ENCODE measurements around the gene SRMS. TPM values are rescaled to one million over a fixed set of nuclear protein-coding genes. Genes with fewer than 3 reads are reported as not detected.

SRMS gene
- total and polyA plus RNA-seq, 2 of the 13 experiments (the other 11 are each of a cell fraction or from before 2014, with no cell fraction given): not detected

DNA sequence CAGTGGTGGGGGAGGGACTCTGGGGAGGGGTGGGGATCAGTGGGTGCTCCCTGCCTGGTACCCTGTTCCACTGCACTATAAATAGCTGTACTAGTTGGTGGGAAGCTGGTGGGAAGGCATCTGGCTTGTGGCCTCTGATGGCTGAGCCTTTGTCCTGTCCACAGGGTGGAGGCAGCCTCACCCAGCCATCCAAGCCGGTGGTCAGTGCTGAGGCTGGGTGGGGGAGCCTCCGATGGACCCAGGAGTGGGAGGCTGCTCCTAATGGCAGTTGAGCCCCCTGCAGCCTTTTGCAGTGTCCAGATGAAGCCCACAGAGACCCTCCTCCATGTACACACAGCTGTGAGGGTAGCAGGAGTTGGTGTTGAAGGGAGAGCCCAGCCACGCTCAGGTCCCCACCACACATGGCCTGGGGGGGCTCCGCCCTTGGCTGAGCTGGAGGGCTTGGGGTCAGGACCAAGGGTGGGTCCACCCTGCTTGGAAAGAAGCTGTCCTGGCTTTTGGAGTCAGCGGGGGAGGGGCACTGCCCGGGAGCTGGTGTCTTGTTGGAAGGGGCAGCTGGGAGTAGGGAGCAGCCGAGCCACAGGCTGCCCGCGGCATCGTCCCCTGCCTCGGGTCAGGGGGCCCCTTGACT lies 24.5 kb downstream of the SRMS start:
- ChIA-PET POLR2A (interaction anchor here (1.8 kb wide), 1 partner anchor 12 kb away, joined by 5 read pairs; no protein-coding TSS in a partner anchor), CTCF (ENCODE audit: low intra/inter-chr PET ratio, low total read pairs) (no interaction called here)
- in situ Hi-C loops (cut with HindIII; ENCODE audit: extremely low pct_ligation_motif_present, low pct_unique_long_range_greater_than_20kb) (no loop called here), intact Hi-C loops (cut with micrococcal nuclease; ENCODE audit: unreplicated experiment) (no loop called here)
- no peak overlapping the region for H3K4me3 ChIP-seq (replicated peaks in 1 of 3; ENCODE audit: insufficient read depth in 1 of 3, low read depth in 2 of 3, low read length in 3 of 3)
- WGBS (ENCODE audit: low lambda C conversion rate): 79% methylated on average over 9 of the region's 11 CpGs
- no peaks in the 10 kb centered on the region for H3K9me3 ChIP-seq (ENCODE audit: low read length)
- no TSS peak for BruUV-seq (replicated peaks)
- FAIRE-seq (no peak), ATAC-seq (no peak), DNase-seq (ENCODE audit: low spot score) (no peak)
- no peak overlapping the region for H2AFZ ChIP-seq (ENCODE audit: low read length)
- TF ChIP-seq MEF2D (CRISPR knock-in tag; IDR thresholded peaks at IDR 0.05) (no peak), AGO2 (optimal IDR thresholded peaks at IDR 0.05; ENCODE audit: low read depth, low read length) (peak; percentile 40)
- H3K36me3 ChIP-seq (replicated peaks in 1 of 2; ENCODE audit: control insufficient read depth in 1 of 2, insufficient read depth in 2 of 2, low read length in 2 of 2): no peaks in the 10 kb centered on the region
- H3K27ac ChIP-seq (ENCODE audit: extremely low read length, insufficient read depth, low read length): no peak overlapping the region
- peaks cover 2% of the 10 kb centered on the region; the same call in 1 of the 2 replicates for H4K20me1 ChIP-seq (ENCODE audit: insufficient read depth, low read length)
- H3K79me2 ChIP-seq (ENCODE audit: insufficient read depth, low read length): no peaks in the 10 kb centered on the region
- peaks cover 15 to 42% of the 10 kb centered on the region in 2 experiments for H3K27me3 ChIP-seq (ENCODE audit: control insufficient read depth in 1 of 2, insufficient read depth in 2 of 2, low read length in 2 of 2)
- peaks cover 11% of the 10 kb centered on the region for H3K4me1 ChIP-seq (ENCODE audit: insufficient read depth, low read length)
- H3K9ac ChIP-seq (ENCODE audit: insufficient read depth, low read depth, low read length): no peak overlapping the region
- H3K4me2 ChIP-seq (ENCODE audit: low read depth, low read length): no peak overlapping the region

DNA sequence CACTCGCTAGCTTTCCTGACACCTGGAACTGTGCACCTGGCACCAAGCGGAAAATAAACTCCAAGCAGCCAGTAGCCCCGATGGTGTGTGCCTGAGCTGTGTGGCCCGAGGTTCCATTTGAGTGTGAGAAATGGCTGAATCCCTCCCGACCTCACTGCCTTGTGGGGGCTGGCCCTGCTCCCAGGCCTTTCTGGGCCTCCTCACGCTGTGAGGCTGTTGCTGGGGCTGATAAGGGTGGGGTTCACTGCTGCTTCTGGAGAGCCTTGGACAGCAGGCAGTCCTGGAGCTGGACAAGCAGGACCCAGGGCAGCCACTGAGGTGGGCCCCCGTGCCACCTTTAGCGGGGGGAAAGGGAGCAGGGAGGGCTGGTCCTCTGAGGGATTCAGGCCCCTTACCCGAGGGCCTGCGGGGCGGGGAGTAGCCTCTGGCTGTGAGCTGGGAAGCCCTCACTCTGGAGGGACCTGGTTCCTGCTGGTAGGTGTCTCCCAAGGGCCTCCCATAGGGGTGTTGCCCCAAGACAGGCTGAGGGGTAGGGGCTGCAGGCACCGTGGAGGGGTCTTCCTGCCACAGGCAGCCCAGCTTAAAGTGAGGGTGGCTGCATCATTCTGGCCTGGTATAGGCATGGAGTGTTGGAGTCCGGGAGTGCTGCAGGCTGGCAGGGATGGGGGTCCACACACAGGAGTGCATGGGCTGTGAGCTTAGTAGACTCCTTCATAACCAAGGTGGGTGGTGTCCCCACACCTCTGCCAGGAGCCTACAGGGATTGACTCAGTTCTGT lies 25.3 kb downstream of the SRMS start:
- intact Hi-C loops (cut with micrococcal nuclease; ENCODE audit: unreplicated experiment): no loop called here
- ChIA-PET POLR2A (interaction anchor here (1.8 to 2.0 kb wide), 2 partner anchors 12 to 16 kb away, joined by 5 to 11 read pairs; partner anchors contain the start of gene PTK6), CTCF (ENCODE audit: low intra/inter-chr PET ratio, low total read pairs) (no interaction called here)
- Histone ChIP-seq H3K27me3 (ENCODE audit: control insufficient read depth in 1 of 2, insufficient read depth in 2 of 2, low read length in 2 of 2) (peaks cover 21 to 44% of the 10 kb centered on the region in 2 experiments), H3K27ac (ENCODE audit: extremely low read length, insufficient read depth, low read length) (no peak overlapping the region), H4K20me1 (ENCODE audit: insufficient read depth, low read length) (peaks cover 2% of the 10 kb centered on the region; the same call in 1 of the 2 replicates), H3K9ac (ENCODE audit: insufficient read depth, low read depth, low read length) (no peak overlapping the region), H3K4me1 (ENCODE audit: insufficient read depth, low read length) (peaks cover 11% of the 10 kb centered on the region), H3K9me3 (ENCODE audit: low read length) (no peaks in the 10 kb centered on the region), H2AFZ (ENCODE audit: low read length) (no peak overlapping the region), H3K4me2 (ENCODE audit: low read depth, low read length) (no peak overlapping the region), H3K4me3 (replicated peaks in 1 of 3; ENCODE audit: insufficient read depth in 1 of 3, low read depth in 2 of 3, low read length in 3 of 3) (no peak overlapping the region), H3K36me3 (replicated peaks in 1 of 2; ENCODE audit: control insufficient read depth in 1 of 2, insufficient read depth in 2 of 2, low read length in 2 of 2) (no peaks in the 10 kb centered on the region), H3K79me2 (ENCODE audit: insufficient read depth, low read length) (no peaks in the 10 kb centered on the region)
- no TSS peak for BruUV-seq (replicated peaks)
- FAIRE-seq (no peak), ATAC-seq (no peak), DNase-seq (ENCODE audit: low spot score) (no peak)
- in situ Hi-C loops (cut with HindIII; ENCODE audit: extremely low pct_ligation_motif_present, low pct_unique_long_range_greater_than_20kb): no loop called here
- 42% methylated on average over 13 of the region's 13 CpGs for WGBS (ENCODE audit: low lambda C conversion rate)
- no peak for TF ChIP-seq FOSL2 (CRISPR knock-in tag; IDR thresholded peaks at IDR 0.05)
- TF ChIP-seq NRL (CRISPR knock-in tag; IDR thresholded peaks at IDR 0.05; ENCODE audit: borderline replicate concordance): peak; percentile 36; the same call in 1 of the 2 replicates
